ENCODE measurements around the gene ZMIZ1.

DNA sequence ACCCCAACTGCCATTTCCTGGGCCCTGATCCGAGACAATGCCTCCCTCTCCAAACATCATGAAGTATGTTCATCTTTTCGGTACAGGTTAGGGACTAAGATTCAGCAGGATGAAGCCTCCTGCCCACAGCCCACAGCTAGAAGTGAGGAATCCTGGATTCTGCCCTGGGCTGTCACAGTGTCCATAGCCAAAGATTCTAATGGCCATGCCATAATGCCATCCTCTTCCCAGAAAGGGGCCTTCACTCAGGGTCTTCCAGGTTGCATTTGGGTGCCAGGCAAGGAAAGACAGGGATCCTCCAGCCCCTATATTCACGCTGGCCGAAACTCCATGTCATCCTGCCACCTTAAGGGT lies 15.7 kb upstream of the ZMIZ1 start:
- TF ChIP-seq SMC3 (conservative IDR thresholded peaks at IDR 0.05; ENCODE audit: poor library complexity) (no peak), EZH2 (IDR thresholded peaks at IDR 0.05; ENCODE audit: borderline replicate concordance, insufficient read depth, low read length, poor library complexity, severe bottlenecking) (no peak), EP300 (conservative IDR thresholded peaks at IDR 0.05; ENCODE audit: poor library complexity, severe bottlenecking) (no peak), POLR2AphosphoS5 (IDR thresholded peaks at IDR 0.05) (no peak), MXI1 (conservative IDR thresholded peaks at IDR 0.05; ENCODE audit: poor library complexity, severe bottlenecking) (no peak), RAD21 (conservative IDR thresholded peaks at IDR 0.05) (no peak), TAF1 (IDR thresholded peaks at IDR 0.05; ENCODE audit: low read depth) (no peak)
- TF ChIP-seq, protein P1, sequence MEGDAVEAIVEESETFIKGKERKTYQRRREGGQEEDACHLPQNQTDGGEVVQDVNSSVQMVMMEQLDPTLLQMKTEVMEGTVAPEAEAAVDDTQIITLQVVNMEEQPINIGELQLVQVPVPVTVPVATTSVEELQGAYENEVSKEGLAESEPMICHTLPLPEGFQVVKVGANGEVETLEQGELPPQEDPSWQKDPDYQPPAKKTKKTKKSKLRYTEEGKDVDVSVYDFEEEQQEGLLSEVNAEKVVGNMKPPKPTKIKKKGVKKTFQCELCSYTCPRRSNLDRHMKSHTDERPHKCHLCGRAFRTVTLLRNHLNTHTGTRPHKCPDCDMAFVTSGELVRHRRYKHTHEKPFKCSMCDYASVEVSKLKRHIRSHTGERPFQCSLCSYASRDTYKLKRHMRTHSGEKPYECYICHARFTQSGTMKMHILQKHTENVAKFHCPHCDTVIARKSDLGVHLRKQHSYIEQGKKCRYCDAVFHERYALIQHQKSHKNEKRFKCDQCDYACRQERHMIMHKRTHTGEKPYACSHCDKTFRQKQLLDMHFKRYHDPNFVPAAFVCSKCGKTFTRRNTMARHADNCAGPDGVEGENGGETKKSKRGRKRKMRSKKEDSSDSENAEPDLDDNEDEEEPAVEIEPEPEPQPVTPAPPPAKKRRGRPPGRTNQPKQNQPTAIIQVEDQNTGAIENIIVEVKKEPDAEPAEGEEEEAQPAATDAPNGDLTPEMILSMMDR (IDR thresholded peaks at IDR 0.05; ENCODE audit: poor library complexity, severe bottlenecking) = no peak
- TF ChIP-seq, protein P2, sequence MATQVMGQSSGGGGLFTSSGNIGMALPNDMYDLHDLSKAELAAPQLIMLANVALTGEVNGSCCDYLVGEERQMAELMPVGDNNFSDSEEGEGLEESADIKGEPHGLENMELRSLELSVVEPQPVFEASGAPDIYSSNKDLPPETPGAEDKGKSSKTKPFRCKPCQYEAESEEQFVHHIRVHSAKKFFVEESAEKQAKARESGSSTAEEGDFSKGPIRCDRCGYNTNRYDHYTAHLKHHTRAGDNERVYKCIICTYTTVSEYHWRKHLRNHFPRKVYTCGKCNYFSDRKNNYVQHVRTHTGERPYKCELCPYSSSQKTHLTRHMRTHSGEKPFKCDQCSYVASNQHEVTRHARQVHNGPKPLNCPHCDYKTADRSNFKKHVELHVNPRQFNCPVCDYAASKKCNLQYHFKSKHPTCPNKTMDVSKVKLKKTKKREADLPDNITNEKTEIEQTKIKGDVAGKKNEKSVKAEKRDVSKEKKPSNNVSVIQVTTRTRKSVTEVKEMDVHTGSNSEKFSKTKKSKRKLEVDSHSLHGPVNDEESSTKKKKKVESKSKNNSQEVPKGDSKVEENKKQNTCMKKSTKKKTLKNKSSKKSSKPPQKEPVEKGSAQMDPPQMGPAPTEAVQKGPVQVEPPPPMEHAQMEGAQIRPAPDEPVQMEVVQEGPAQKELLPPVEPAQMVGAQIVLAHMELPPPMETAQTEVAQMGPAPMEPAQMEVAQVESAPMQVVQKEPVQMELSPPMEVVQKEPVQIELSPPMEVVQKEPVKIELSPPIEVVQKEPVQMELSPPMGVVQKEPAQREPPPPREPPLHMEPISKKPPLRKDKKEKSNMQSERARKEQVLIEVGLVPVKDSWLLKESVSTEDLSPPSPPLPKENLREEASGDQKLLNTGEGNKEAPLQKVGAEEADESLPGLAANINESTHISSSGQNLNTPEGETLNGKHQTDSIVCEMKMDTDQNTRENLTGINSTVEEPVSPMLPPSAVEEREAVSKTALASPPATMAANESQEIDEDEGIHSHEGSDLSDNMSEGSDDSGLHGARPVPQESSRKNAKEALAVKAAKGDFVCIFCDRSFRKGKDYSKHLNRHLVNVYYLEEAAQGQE (IDR thresholded peaks at IDR 0.05; ENCODE audit: borderline replicate concordance) = no peak
